Measurements from ENCODE around the gene ALX4.

DNA sequence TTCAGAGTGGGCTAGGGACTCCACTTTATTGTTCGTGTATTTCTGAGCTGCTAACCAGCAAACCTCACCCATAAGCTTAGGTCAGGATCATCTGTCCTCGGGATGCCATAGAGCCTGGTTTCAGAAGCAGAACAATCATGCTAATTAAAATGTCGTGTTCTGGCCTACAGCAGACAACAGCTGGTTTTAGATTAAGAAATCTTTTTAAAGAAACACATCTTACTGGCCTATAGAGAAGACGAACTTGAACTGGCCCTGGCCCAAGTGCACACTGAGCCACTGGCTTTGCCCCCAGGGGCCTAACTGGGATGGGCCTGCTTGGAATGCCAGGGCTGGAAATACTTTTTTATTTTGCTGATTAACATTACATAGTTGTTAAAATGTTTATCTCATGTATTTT lies 63.2 kb downstream of the ALX4 start:
- TF ChIP-seq, protein P1, sequence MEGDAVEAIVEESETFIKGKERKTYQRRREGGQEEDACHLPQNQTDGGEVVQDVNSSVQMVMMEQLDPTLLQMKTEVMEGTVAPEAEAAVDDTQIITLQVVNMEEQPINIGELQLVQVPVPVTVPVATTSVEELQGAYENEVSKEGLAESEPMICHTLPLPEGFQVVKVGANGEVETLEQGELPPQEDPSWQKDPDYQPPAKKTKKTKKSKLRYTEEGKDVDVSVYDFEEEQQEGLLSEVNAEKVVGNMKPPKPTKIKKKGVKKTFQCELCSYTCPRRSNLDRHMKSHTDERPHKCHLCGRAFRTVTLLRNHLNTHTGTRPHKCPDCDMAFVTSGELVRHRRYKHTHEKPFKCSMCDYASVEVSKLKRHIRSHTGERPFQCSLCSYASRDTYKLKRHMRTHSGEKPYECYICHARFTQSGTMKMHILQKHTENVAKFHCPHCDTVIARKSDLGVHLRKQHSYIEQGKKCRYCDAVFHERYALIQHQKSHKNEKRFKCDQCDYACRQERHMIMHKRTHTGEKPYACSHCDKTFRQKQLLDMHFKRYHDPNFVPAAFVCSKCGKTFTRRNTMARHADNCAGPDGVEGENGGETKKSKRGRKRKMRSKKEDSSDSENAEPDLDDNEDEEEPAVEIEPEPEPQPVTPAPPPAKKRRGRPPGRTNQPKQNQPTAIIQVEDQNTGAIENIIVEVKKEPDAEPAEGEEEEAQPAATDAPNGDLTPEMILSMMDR (conservative IDR thresholded peaks at IDR 0.05; ENCODE audit: low read length) = no peak
- TF ChIP-seq EZH2phosphoT487 (IDR thresholded peaks at IDR 0.05; ENCODE audit: borderline replicate concordance) = no peak

Measured in Loucy (cell line).